GM15510 (cell line): ENCODE results near the gene CENPU.

Experiments
- POLR2A ChIP-seq: IDR thresholded peaks from 3 replicates; pipeline ENCODE4 v1.6.1; 2011; ENCODE audit warnings: borderline replicate concordance; ENCODE audit not compliant: insufficient read length; ENCODE audit errors: extremely low read depth

CENPU gene

GRCh38 chr4:184694412-184694956, 39.4 kb downstream of the CENPU start:
- no peak for TF ChIP-seq POLR2A

- no peak for TF ChIP-seq POLR2A
Observed at GRCh38 chr4:184693056-184693455, 40.8 kb downstream of the CENPU start.

- TF ChIP-seq POLR2A, result no peak
Observed at GRCh38 chr4:184689681-184690080, 44.2 kb downstream of the CENPU start.

- no peak for TF ChIP-seq POLR2A
Observed at GRCh38 chr4:184688447-184688846, 45.4 kb downstream of the CENPU start.

- TF ChIP-seq POLR2A, result no peak
Observed at GRCh38 chr4:184688005-184688404, 45.9 kb downstream of the CENPU start.

- TF ChIP-seq POLR2A, result no peak
Observed at GRCh38 chr4:184684491-184685189, 49.3 kb downstream of the CENPU start.

GRCh38 chr4:184681916-184682315, 52.0 kb downstream of the CENPU start:
- TF ChIP-seq POLR2A, result no peak

GRCh38 chr4:184680698-184681097, 53.2 kb downstream of the CENPU start:
- TF ChIP-seq POLR2A, result no peak

- no peak for TF ChIP-seq POLR2A
Observed at GRCh38 chr4:184675821-184676492, 57.9 kb downstream of the CENPU start.

- no peak for TF ChIP-seq POLR2A
Observed at GRCh38 chr4:184675018-184675417, 58.9 kb downstream of the CENPU start.

GRCh38 chr4:184674011-184674410, 59.9 kb downstream of the CENPU start:
- no peak for TF ChIP-seq POLR2A

- TF ChIP-seq POLR2A, result no peak
Observed at GRCh38 chr4:184672741-184673140, 61.2 kb downstream of the CENPU start.

GRCh38 chr4:184671101-184671500, 62.8 kb downstream of the CENPU start:
- TF ChIP-seq POLR2A, result no peak

- no peak for TF ChIP-seq POLR2A
Observed at GRCh38 chr4:184669251-184669650, 64.6 kb downstream of the CENPU start.

- TF ChIP-seq POLR2A, result no peak
Observed at GRCh38 chr4:184668511-184669114, 65.3 kb downstream of the CENPU start.

- TF ChIP-seq POLR2A, result no peak
Observed at GRCh38 chr4:184668096-184668495, 65.8 kb downstream of the CENPU start.

- no peak for TF ChIP-seq POLR2A
Observed at GRCh38 chr4:184666670-184667069, 67.2 kb downstream of the CENPU start.
